Trophoblast cell (in vitro differentiated cells and primary cell): ENCODE measurements around the gene ARHGEF37.
"Not testable (repeated sequence)": the region's sequence is repeated elsewhere in the genome, so short reads cannot be mapped to it uniquely, and the experiment has no call there.

Source experiments
- DNase-seq, 2 donors: peaks; one replicate each; pipeline ENCODE4 v3.0.0-alpha.2; 2016
- H2AFZ ChIP-seq: 2 replicates; pipeline ENCODE4 v1.6.1; 2013; ENCODE audit warnings: low read length, moderate library complexity, mild to moderate bottlenecking; ENCODE audit not compliant: insufficient read depth, poor library complexity
- H2AK5ac ChIP-seq: 2 replicates; pipeline ENCODE4 v1.6.1; 2013; ENCODE audit warnings: mild to moderate bottlenecking, low read length
- H2BK120ac ChIP-seq: 2 replicates; pipeline ENCODE4 v1.6.1; 2013; ENCODE audit warnings: low read length, mild to moderate bottlenecking, moderate library complexity; ENCODE audit not compliant: insufficient read depth, poor library complexity
- H2BK12ac ChIP-seq: 2 replicates; pipeline ENCODE4 v1.6.1; 2013; ENCODE audit warnings: mild to moderate bottlenecking, low read length, moderate library complexity
- H2BK5ac ChIP-seq: 2 replicates; pipeline ENCODE4 v1.6.1; 2013; ENCODE audit warnings: low read length, low read depth, moderate library complexity, mild to moderate bottlenecking; ENCODE audit not compliant: poor library complexity
- H3K14ac ChIP-seq: 2 replicates; pipeline ENCODE4 v1.6.1; 2013; ENCODE audit warnings: mild to moderate bottlenecking, low read length
- H3K18ac ChIP-seq: 2 replicates; pipeline ENCODE4 v1.6.1; 2013; ENCODE audit warnings: mild to moderate bottlenecking, low read length
- H3K23ac ChIP-seq: 2 replicates; pipeline ENCODE4 v1.6.1; 2013; ENCODE audit warnings: low read length
- H3K27ac ChIP-seq: 2 replicates; pipeline ENCODE4 v1.5.1; 2013; ENCODE audit warnings: low read depth, mild to moderate bottlenecking, inconsistent platforms, low read length, moderate library complexity
- H3K27me3 ChIP-seq: 2 replicates; pipeline ENCODE4 v1.6.1; 2013; ENCODE audit warnings: inconsistent platforms, mild to moderate bottlenecking, low read length, moderate library complexity; ENCODE audit not compliant: insufficient read depth
- H3K36me3 ChIP-seq, 2 experiments: 1 replicate in 1 of 2; 2 replicates in 1 of 2; pipeline ENCODE4 v1.6.1; 2013; ENCODE audit warnings: low read length in 2 of 2, mild to moderate bottlenecking in 2 of 2, moderate library complexity in 1 of 2; ENCODE audit not compliant: insufficient read depth in 2 of 2, control insufficient read depth in 1 of 2
- H3K4ac ChIP-seq: 2 replicates; pipeline ENCODE4 v1.6.1; 2013; ENCODE audit warnings: low read depth, mild to moderate bottlenecking, low read length, moderate library complexity
- H3K4me1 ChIP-seq, 2 experiments: 1 replicate in 1 of 2; 2 replicates in 1 of 2; pipeline ENCODE4 v1.6.1; 2013; ENCODE audit warnings: low read length in 2 of 2, mild to moderate bottlenecking in 2 of 2, moderate library complexity in 1 of 2; ENCODE audit not compliant: insufficient read depth in 2 of 2, control insufficient read depth in 1 of 2
- H3K4me2 ChIP-seq: 2 replicates; pipeline ENCODE4 v1.6.1; 2013; ENCODE audit warnings: inconsistent platforms, mild to moderate bottlenecking, low read length, moderate library complexity
- H3K4me3 ChIP-seq: 2 replicates; pipeline ENCODE4 v1.5.1; 2013; ENCODE audit warnings: mild to moderate bottlenecking, low read depth, low read length, inconsistent platforms
- H3K79me1 ChIP-seq: one replicate; pipeline ENCODE4 v1.6.1; 2013; ENCODE audit warnings: low read length
- H3K79me2 ChIP-seq: 2 replicates; pipeline ENCODE4 v1.6.1; 2013; ENCODE audit warnings: low read length, mild to moderate bottlenecking; ENCODE audit not compliant: control insufficient read depth, insufficient read depth, poor library complexity
- H3K9ac ChIP-seq: 2 replicates; pipeline ENCODE4 v1.6.1; 2013; ENCODE audit warnings: mild to moderate bottlenecking, low read length
- H3K9me3 ChIP-seq: 2 replicates; pipeline ENCODE4 v1.6.1; 2013; ENCODE audit warnings: low read depth, mild to moderate bottlenecking, control low read depth, inconsistent platforms, low read length; ENCODE audit not compliant: insufficient read depth
- H4K12ac ChIP-seq: 2 replicates; pipeline ENCODE4 v1.6.1; 2013; ENCODE audit warnings: low read depth, mild to moderate bottlenecking, low read length, moderate library complexity
- H4K8ac ChIP-seq: 2 replicates; pipeline ENCODE4 v1.6.1; 2013; ENCODE audit warnings: low read depth, mild to moderate bottlenecking, low read length, moderate library complexity
- H4K91ac ChIP-seq: one replicate; pipeline ENCODE4 v1.6.1; 2013; ENCODE audit warnings: low read depth, mild to moderate bottlenecking, low read length, moderate library complexity
- WGBS: extraction: QIAGEN DNeasy Blood & Tissue Kit; methylation state at CpG from one replicate; pipeline ENCODE4 v1.1.7; 2013; ENCODE audit warnings: missing lambda C conversion rate; ENCODE audit not compliant: insufficient read length, insufficient coverage; ENCODE audit errors: extremely low coverage; 5-methylcytosine and 5-hydroxymethylcytosine counted together

ARHGEF37 gene

GRCh38 chr5:149559706-149560105 is 21.6 kb upstream of the ARHGEF37 start:
- Histone ChIP-seq H3K27ac (no peak overlapping the region), H2BK5ac (no peak overlapping the region), H4K8ac (peak overlapping the region; percentile 72), H3K23ac (no peak overlapping the region), H3K18ac (no peak overlapping the region), H3K36me3 (no peaks in the 10 kb centered on the region), H3K9ac (no peak overlapping the region), H2AK5ac (no peak overlapping the region), H3K9me3 (no peaks in the 10 kb centered on the region), H4K12ac (no peak overlapping the region), H3K79me1 (peaks cover 17% of the 10 kb centered on the region), H3K27me3 (no peaks in the 10 kb centered on the region), H3K14ac (no peak overlapping the region), H2AFZ (no peak overlapping the region), H3K79me2 (no peaks in the 10 kb centered on the region), H4K91ac (peak overlapping the region; percentile 71), H3K4me1 (peaks cover 7 to 8% of the 10 kb centered on the region in 2 experiments), H2BK12ac (no peak overlapping the region), H2BK120ac (peak overlapping the region; percentile 56), H3K4me3 (no peak overlapping the region), H3K4ac (no peak overlapping the region), H3K4me2 (no peak overlapping the region)
- WGBS: no CpG with 5 or more reads among the region's 2 CpGs
- no peak for DNase-seq

DNA sequence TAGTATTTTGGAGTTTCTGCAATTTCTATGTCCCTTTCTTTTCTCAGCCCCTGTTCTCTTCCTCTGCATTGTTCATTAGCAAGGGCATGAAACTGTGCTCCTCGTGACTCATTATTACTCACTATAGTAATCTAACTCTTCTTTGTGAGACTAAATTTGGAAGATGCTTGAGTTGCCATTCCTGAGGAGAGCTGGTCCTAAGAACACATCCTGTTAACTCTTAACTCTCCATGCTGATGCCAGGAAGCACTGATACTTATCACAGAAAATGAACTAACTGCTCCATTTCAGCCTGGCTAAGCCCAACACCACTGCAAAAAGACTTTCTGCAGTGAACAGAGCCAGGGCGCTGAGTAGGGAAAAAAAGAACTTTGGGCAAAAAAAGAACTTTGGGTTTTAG is 19.4 kb upstream of the ARHGEF37 start:
- Histone ChIP-seq H3K4me3 (no peak overlapping the region), H3K9me3 (no peaks in the 10 kb centered on the region), H3K4me1 (peaks cover 7 to 8% of the 10 kb centered on the region in 2 experiments), H4K12ac (peak overlapping the region; percentile 43), H3K4me2 (no peak overlapping the region), H3K18ac (no peak overlapping the region), H2BK120ac (peak overlapping the region; percentile 51), H3K36me3 (no peaks in the 10 kb centered on the region), H3K27ac (peak overlapping the region; percentile 93), H3K23ac (no peak overlapping the region), H3K14ac (no peak overlapping the region), H4K91ac (peak overlapping the region; percentile 85), H2AK5ac (no peak overlapping the region), H3K4ac (peak overlapping the region; percentile 55), H2BK5ac (peak overlapping the region; percentile 91), H3K9ac (no peak overlapping the region), H2AFZ (no peak overlapping the region), H3K79me2 (no peaks in the 10 kb centered on the region), H3K79me1 (peaks cover 17% of the 10 kb centered on the region), H4K8ac (no peak overlapping the region), H3K27me3 (no peaks in the 10 kb centered on the region), H2BK12ac (peak overlapping the region; percentile 84)
- no CpG with 5 or more reads among the region's 2 CpGs for WGBS
- DNase-seq: peak in 1 of 2 donors; percentile 58

GRCh38 chr5:149563466-149563865 is 17.8 kb upstream of the ARHGEF37 start:
- Histone ChIP-seq H3K36me3 (no peaks in the 10 kb centered on the region), H2BK120ac (no peak overlapping the region), H3K23ac (no peak overlapping the region), H3K27me3 (no peaks in the 10 kb centered on the region), H4K12ac (no peak overlapping the region), H3K4ac (no peak overlapping the region), H2AK5ac (no peak overlapping the region), H3K9ac (no peak overlapping the region), H2BK12ac (no peak overlapping the region), H3K79me2 (no peaks in the 10 kb centered on the region), H3K4me2 (no peak overlapping the region), H3K14ac (no peak overlapping the region), H4K91ac (no peak overlapping the region), H2AFZ (no peak overlapping the region), H3K18ac (no peak overlapping the region), H3K27ac (peak overlapping the region; percentile 81), H3K9me3 (no peaks in the 10 kb centered on the region), H2BK5ac (no peak overlapping the region), H3K4me3 (no peak overlapping the region), H3K79me1 (peaks cover 15% of the 10 kb centered on the region), H3K4me1 (peaks cover 7 to 8% of the 10 kb centered on the region in 2 experiments), H4K8ac (no peak overlapping the region)
- peak in 1 of 2 donors; percentile 57 for DNase-seq
- WGBS: no CpG with 5 or more reads among the region's 2 CpGs

- H2BK5ac ChIP-seq, H3K36me3 ChIP-seq, H4K12ac ChIP-seq, H2AFZ ChIP-seq, H3K79me2 ChIP-seq, H3K14ac ChIP-seq, H3K9me3 ChIP-seq, H3K4me3 ChIP-seq, H4K8ac ChIP-seq, H3K4me1 ChIP-seq, H2BK12ac ChIP-seq, H3K18ac ChIP-seq, H2BK120ac ChIP-seq, H3K27me3 ChIP-seq, H4K91ac ChIP-seq, H3K27ac ChIP-seq, H2AK5ac ChIP-seq, H3K9ac ChIP-seq, H3K23ac ChIP-seq, H3K4ac ChIP-seq, H3K4me2 ChIP-seq: not testable (repeated sequence)
- H3K79me1 ChIP-seq: peaks cover 15% of the 10 kb centered on the region
- WGBS: no CpG with 5 or more reads among the region's 15 CpGs
- peak in 1 of 2 donors; percentile 92 for DNase-seq
Measured at GRCh38 chr5:149564542-149565140, 16.7 kb upstream of the ARHGEF37 start.
